GM15510 (cell line): ENCODE measurements around the gene TLR2.

Source experiments
- POLR2A ChIP-seq: IDR thresholded peaks from 3 replicates; pipeline ENCODE4 v1.6.1; 2011; ENCODE audit warnings: borderline replicate concordance; ENCODE audit not compliant: insufficient read length; ENCODE audit errors: extremely low read depth

Gene TLR2

GRCh38 chr4:153652051-153652784 is 31.9 kb upstream of the TLR2 start:
- TF ChIP-seq POLR2A, result no peak

DNA sequence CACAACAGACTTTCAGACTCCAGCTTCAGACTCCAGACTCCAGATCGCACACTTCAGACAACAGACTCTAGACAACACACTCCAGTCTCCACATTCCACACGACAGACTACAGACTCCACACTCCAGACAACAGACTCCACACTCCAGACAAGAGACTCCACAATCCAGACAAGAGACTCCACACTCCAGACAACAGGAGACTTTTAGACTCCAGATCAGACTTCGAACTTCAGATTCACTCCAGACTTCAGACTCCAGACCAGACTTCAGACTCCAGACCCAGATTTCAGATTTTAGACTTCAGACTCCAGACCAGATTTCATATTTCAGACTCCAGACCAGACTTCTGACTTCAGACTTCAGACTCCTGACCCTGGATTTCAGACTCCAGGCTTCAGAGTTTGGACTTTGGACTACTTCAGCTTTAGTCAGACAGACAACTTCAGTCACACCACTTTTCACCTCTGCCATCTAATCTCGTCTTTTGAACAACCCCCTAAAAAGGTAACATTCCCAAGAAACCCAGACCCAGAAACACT is 29.0 kb upstream of the TLR2 start:
- no peak for TF ChIP-seq POLR2A

- TF ChIP-seq POLR2A, result no peak
Observed at GRCh38 chr4:153655928-153656327, 28.2 kb upstream of the TLR2 start.

- no peak for TF ChIP-seq POLR2A
Observed at GRCh38 chr4:153661215-153661822, 22.8 kb upstream of the TLR2 start.

GRCh38 chr4:153661908-153662307 is 22.2 kb upstream of the TLR2 start:
- no peak for TF ChIP-seq POLR2A

GRCh38 chr4:153663667-153664066 is 20.4 kb upstream of the TLR2 start:
- no peak for TF ChIP-seq POLR2A

- no peak for TF ChIP-seq POLR2A
Observed at GRCh38 chr4:153668647-153669046, 15.4 kb upstream of the TLR2 start.

- TF ChIP-seq POLR2A, result no peak
Observed at GRCh38 chr4:153669838-153670237, 14.2 kb upstream of the TLR2 start.

GRCh38 chr4:153676486-153676885 is 7.6 kb upstream of the TLR2 start:
- TF ChIP-seq POLR2A, result no peak

DNA sequence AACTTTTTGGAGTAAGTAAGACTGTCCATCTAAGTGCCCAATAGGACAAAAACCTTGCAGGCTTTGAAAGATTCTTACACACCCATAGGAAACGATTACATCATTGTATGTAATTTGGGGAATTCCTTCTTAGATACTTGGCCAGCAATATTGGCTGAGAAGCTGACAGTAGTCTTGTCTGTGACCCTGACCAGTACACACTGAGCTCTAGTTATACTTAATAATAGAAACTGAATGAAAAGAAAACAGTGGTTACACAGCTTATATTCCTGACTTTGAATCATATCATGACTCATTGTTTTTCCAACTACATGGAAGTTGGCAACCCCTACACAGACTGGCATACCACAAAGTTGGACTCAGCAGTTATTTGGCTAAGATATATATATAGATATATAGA is 7.1 kb upstream of the TLR2 start:
- TF ChIP-seq POLR2A, result no peak

- TF ChIP-seq POLR2A, result no peak
Observed at GRCh38 chr4:153679486-153679885, 4.6 kb upstream of the TLR2 start.

- TF ChIP-seq POLR2A, result no peak
Observed at GRCh38 chr4:153683763-153684181, 308 bp upstream of the TLR2 start.

DNA sequence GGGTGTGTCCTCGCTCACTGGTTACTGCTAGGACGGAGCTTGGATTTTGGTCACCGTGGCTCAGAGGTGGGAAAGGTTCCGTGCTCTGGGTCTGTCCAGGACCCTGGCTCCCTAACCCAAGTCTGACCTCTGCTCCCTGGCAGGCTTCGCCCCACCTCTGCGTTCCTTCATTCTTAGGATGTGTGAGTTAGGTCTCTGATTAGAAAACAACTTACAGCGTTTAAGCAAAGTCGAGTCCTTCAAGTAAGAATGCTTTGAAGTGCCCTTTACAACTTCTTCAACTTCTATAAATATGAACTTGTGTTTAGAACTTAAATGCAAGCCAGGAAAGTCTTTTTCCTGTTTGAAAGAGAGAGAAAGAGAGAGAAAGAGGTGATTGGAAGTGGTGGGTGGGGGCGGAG is 891 bp downstream of the TLR2 start:
- no peak for TF ChIP-seq POLR2A

- TF ChIP-seq POLR2A, result no peak
Observed at GRCh38 chr4:153704522-153704921, 20.4 kb downstream of the TLR2 start.

DNA sequence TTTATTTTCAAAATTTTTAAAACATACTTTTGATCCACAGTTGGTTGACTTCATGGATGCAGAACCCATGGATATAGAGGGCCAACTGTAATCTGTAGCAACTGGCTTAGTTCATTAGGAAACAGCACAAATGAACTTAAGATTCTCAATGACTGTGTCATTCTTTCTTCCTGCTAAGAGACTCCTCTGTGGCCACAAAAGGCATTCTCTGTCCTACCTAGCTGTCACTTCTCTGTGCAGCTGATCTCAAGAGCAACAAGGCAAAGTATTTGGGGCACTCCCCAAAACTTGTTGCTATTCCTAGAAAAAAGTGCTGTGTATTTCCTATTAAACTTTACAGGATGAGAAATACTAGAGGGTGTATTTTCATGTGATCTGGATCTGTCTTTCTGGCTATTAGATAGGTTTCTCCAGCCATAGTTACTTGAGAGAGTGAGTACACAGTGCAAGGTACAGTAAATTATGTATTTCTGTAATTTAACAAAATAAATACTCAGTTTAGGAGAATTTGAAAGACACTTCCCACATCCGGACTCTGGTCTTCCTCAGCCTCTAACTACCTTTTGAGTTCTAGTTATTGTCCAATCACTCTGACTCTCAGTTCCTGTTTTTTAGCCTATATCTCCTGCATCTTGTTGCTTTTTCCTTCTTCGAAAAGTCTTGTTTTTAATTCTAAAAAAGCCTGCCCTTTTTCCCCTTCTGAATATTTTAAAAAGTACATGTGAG is 21.8 kb downstream of the TLR2 start:
- no peak for TF ChIP-seq POLR2A

DNA sequence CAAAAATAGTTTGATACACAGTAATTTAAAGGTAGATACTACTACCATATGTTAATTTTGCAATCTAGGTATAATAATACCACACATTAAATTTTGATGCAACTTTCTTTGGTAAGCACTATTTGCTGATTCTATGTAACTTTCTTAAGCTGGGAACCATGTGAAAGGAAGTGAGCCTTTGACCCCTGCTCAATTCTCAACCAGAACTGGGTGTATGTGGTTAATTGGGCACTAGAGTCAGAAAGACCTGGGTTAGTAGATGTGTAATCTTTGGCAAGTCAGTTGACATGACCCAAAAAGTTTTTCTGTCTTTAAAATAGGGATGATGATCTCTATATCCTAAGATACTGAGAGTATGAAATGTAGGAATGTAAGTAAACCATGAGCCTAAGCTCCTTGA is 22.4 kb downstream of the TLR2 start:
- no peak for TF ChIP-seq POLR2A

- TF ChIP-seq POLR2A, result no peak
Observed at GRCh38 chr4:153710681-153711080, 26.6 kb downstream of the TLR2 start.
